Pons (tissue), 1 donor: Measurements from ENCODE around the gene MRPL50.

Experiments used
- DNase-seq: peaks from one replicate; pipeline ENCODE4 v3.0.0-alpha.2; 2016; ENCODE audit warnings: low spot score

Gene MRPL50

GRCh38 chr9:101375546-101375945 is 22.9 kb downstream of the MRPL50 start:
- no peak for DNase-seq

GRCh38 chr9:101372327-101373118 is 25.9 kb downstream of the MRPL50 start:
- no peak for DNase-seq

GRCh38 chr9:101371813-101372212 is 26.6 kb downstream of the MRPL50 start:
- no peak for DNase-seq

- no peak for DNase-seq
Measured at GRCh38 chr9:101369884-101370531, 28.4 kb downstream of the MRPL50 start.

GRCh38 chr9:101369286-101369685 is 29.1 kb downstream of the MRPL50 start:
- no peak for DNase-seq

DNA sequence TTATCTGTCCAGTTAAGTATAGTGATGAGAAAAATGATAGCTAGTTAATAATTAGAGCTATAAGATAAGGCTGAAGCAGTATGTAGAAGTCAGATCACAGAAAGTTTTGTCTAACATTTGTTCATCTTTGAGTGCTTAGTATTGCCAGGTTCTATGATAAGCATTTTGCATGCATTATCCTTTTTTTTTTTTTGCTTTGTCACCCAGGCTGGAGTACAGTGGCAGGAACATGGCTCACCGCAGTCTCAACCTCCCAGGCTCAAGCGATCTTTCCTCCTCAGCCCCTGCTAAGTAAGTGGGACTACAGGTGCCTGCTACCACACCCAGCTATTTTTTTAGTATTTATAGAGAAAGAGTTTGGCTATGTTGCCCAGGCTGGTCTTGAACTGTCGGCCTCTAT is 31.1 kb downstream of the MRPL50 start:
- no peak for DNase-seq

GRCh38 chr9:101366038-101366756 is 32.2 kb downstream of the MRPL50 start:
- no peak for DNase-seq

DNA sequence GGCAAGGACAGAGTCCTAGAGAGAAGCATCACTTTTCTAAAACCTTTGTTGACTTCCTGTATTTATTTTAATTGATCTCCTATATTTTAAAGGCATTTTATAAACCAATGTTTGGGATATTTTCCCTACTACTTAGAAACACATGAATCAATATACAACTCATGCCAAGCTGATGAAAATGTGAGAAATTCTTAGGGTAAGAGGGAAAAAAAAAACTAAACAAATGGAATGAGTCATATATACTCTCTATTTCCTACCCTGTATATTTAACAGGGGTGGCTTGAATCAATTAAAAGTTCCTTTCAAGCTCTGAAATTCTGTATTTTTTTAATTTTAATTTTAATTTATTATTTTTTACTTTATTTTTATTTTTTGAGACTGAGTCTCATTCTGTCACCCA is 33.2 kb downstream of the MRPL50 start:
- no peak for DNase-seq

GRCh38 chr9:101362450-101362849 is 36.0 kb downstream of the MRPL50 start:
- no peak for DNase-seq

DNA sequence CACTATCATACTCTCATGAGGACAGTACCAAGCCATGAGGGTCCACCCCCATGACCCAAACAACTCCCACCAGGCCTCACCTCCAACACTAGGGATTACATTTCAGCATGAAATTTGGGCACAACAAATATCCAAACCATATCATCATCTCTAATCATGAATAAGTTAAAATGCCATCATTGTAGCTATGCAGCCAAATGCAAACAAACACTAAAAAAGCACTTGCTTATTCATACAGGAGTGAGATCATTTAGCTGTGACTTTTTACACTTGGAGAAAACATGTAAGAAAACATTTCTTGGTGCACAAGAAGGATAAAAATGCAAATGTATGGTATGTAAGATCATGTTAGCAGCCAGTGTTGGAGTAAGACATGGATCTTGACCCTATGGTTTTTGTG is 37.8 kb downstream of the MRPL50 start:
- DNase-seq = no peak

- no peak for DNase-seq
Measured at GRCh38 chr9:101359679-101360078, 38.7 kb downstream of the MRPL50 start.

GRCh38 chr9:101356619-101357018 is 41.8 kb downstream of the MRPL50 start:
- DNase-seq = no peak

GRCh38 chr9:101354765-101355708 is 43.4 kb downstream of the MRPL50 start:
- DNase-seq = no peak

DNA sequence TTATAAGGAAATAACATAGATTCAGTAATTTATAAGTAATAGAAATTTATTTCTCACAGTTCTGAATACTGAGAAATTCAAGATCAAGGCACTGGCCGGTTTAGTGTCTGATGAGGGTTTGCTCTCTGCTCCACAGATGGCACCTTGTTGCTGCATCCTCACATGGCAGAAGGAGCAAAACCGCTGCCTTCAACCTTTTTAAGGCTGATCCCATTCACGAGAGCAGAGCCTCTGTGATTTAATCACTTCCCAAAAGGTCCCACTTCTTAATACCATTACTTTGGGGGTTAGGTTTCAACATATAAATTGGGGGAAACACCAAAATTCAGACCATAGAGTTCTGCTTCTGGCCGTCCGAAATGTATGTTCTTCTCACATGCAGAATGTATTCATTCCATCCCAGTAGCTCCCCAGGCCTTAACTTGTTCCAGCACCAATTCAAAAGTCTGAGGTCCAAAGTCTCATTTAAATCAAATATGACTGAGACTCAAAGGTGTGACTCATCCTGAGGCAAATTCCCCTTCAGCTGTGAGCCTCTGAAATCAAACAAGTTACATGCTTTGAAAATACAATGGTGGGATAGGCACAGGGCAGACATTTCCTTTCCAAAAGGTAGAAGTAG is 44.2 kb downstream of the MRPL50 start:
- no peak for DNase-seq

DNA sequence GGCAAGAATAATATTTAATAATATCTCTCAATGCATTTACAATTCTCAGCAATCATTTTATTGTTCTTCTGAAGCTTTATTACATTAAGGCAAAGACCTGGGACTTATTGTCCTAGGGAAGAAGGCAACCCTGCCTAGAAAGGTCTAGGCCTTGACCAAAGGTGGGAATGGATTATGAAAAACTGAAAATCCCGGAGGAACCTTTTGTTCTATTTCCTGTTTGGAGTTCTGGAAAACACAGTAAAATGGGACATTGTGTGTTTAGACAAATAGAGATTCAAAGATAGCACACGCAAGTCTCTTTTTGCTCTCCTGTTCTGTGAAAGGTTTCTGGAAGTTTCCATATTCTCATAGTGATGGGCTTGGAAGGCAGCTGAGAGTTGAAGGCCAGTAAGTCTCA is 44.7 kb downstream of the MRPL50 start:
- no peak for DNase-seq

DNA sequence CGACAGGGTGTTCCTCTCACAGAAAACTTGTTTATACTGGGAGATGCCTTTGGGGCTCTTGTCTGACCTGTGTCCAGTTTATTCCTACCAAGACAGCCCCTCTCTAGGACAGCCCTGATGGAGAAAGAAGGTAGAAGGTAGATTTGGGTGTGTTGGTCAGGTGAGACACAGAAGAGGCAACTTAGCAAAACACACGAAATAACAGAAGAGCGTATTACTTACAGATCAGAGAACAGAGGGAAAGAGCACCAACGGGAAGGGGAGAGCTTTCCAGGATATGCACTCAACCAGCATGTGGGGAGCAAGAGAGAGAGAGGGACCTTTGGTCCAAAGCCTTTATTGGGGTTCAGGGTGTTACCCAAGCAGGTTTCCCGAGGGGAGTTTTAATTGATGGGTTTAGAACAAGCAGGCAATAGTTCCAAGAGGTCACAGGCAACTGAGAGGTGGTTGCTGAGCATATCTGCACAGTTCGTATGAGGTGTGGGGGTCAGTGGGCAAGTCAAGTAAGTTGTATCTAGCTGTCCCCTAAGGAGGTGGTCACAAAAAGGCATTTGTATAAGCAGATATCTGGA is 45.4 kb downstream of the MRPL50 start:
- DNase-seq = no peak

DNA sequence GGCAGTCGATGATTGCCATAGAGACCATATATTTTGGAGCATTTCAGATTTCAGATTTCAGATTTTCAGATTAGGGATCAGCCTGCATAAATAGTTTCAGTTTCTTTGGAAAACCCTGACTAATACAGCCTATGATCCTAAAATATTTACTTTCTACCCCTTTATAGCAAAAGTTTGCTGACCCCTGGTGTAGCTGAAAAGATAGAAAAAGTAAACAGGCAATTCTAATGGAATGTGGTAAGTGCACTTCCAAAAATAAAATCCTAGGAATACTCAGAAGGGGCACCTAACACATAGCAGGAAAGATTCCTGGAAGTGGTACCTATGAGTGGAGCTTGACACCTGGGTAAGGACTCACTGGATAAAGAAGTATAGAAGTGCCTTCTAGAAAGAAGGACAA is 48.1 kb downstream of the MRPL50 start:
- no peak for DNase-seq

GRCh38 chr9:101342595-101342994 is 55.8 kb downstream of the MRPL50 start:
- no peak for DNase-seq

- DNase-seq = no peak
Measured at GRCh38 chr9:101341958-101342357, 56.5 kb downstream of the MRPL50 start.
